ENCODE data around the gene CD81. TPM values are rescaled to one million over a fixed set of nuclear protein-coding genes. Genes with fewer than 3 reads are reported as not detected.

The CD81 gene
- polyA plus RNA-seq, 4 donors: 503 to 712 (median 602) TPM

DNA sequence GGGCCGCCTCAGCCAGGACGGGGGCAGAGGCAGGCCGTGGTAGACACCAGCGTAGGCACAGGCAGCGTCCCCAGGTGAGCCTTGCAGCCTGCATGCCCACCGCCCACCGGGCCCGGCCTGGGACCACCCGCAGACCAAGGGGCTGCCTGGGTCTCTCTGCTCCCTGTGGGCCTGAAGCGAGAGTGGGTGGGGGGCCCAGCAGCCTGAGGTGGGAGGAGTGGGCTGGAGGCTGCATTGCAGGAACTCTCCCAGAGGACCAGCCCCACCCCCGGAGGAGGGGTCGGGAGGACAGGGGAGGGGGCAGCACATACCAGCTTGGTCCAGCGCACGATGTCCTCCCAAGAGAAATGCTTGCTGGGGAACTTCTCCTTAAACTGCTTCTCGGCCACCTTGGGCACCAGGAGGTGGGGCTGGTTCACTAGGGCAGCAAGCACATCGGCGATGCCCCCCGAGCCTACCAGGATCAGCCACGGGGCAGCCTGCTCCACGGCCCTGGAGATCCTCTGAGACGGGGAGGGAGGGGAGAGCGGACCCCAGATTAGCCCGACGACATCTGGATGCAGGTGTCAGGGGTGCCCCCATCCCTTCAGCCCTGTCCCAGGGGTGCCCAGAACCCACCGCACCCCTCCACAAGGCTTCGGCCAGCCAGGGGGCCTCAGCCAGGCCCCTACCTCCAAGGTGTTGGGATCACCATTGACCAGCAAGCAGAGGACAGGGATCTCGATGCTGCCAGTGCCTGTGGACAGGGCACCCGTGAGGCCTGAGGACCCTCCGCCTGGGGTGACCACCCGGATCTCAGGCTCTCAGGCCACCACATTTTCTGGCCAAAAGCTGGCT is 41.0 kb downstream of the CD81 start:
- no peak for DNase-seq (ENCODE audit: low read depth in 4 of 4, low spot score in 2 of 4)

DNA sequence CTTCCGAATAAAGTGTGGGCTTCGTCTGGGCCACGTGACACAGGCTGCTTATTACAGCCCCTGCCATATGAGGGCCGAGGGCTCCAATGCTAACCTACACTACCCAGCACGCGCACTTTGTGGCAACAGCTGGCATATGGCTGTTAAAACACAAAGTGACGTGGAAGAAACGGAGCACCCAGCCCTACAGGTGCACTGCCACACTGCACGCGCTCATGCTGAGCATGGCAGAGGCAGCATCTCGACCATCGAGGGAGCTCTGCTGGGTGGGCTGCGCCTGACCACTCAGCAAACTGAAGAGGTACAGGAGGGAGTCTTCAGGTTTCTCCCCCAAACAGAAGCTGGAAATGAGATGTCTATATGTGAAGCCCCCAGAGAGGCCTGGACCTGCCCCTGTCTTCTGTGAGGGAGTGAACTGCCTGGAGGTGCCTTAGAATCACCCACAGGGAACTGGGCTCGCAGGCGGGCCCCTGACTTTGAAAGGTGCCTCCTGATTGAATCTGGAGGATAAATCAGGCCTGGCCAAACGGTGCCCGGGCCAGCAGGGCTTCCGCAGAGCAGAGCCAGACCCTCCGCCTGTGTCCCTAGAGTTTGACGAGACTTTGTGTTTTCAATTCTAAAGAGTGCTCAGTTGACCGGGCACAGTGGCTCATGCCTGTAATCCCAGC is 41.7 kb downstream of the CD81 start:
- DNase-seq (ENCODE audit: low read depth in 4 of 4, low spot score in 2 of 4): no peak

DNA sequence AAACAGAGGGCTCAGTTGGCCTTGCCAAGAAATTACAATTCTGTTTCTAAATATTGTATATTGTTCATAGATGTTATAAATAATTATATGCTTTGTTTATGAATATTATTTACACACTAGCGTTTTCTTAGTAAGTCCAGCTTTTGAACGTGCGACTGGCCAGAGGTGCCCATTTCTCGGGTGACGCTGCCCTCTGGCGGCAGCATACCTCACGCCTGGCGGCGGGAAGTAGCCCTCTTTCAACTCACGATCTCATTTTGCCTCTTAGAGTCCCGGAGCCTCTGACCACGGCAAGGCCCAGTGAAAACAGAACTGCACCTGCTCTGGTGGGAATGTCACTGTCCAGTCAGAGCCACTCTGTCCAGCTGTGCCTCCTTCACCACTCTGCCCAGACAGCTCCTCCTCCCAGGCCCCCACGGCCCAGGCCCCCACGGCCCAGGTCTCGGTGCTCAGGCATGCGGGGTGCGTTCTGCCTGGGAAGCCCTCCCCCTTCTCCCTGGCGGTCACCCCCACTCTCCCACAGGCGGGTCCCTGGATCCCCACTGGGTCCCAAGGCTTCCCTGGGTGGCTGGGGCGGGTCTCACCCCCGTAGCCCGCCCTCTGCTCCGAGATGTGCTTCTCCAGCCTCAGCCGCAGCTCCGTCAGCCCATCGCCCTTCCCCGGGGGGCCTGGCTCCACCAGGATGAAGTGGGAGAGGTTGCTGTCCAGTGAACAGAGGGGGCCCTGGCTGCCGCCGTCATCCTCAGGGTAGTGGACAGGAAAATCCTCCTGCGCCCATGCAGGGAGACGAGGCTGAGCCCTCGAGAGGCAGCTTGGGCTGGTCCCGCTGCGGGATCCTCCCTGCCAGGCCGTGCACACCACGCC is 42.8 kb downstream of the CD81 start:
- peak in 3 of 4 donors; percentile 62 to 73 (median 67) for DNase-seq (ENCODE audit: low read depth in 4 of 4, low spot score in 2 of 4)

DNA sequence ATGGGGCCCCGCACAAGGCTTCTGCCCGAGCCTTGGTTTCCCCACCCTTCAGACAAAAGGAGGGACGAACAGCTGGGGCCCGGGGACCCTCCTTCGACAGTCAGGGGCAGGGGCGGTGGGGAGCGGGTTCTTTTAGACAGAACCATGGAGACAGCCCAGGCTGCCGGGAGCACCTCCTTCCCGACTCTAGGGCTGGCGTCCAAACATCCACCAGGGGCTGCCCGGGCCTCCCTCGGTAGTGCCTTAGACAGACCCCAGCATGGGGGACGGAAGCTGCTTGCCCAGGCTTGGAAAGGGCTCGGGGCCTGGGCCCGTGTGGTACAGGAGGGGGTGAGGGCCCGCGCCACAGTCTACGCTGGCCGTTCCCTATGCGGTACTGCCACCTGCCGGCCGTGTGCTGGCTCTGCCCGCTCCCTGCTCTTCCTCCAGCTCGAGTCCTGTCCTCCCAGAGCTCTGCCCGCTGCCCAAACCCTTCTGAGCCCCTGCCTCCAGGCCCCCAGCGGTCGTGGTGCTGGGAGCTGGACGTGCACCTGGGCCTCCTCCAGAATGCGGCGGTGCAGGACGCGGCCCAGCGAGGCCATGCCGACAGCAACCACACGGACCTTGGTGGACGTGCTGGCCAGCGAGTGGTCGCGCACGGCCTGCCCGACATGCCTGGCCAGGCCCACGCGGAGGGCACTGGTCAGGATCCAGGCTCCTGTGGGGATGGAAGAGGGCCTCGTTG is 43.6 kb downstream of the CD81 start:
- peak in 2 of 4 donors; percentile 60 to 64 for DNase-seq (ENCODE audit: low read depth in 4 of 4, low spot score in 2 of 4)

DNA sequence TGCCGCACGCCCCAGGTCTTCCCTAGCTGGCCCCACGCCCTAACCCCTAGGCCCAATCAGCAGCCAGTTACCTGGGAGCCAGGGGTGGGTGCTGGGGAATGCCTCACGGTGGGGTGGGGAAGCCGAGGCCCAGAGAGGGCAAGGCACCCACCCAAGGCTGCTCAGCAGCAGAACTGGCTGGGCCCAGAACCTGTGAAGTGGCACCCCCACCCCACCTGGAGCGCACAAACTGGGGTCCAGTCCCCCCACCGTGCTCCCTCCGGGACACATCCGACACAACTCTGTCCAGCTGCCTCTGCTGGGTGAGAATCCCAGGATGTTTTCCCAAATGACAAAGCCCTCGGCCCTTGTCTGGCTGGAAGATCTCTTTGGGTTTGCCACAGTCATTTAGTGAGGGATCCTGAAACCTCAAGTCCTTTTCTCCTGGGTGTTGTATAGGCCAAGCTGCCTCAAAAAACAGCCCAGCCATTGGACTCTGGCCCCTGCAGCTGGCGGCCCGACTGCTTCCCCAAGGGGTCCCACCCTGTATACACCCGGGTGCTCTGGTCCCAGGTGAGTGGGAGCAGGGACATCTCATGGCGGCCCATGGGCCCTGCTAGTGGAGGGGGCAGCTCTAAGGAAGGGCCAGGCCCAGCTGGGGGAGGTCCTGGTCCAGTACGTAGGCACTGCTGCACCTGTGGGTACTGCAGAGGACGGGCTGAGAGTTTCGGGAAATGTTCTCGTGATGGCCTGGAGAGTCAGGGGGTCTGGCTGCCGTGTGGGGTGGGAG is 44.3 kb downstream of the CD81 start:
- no peak for DNase-seq (ENCODE audit: low read depth in 4 of 4, low spot score in 2 of 4)

DNA sequence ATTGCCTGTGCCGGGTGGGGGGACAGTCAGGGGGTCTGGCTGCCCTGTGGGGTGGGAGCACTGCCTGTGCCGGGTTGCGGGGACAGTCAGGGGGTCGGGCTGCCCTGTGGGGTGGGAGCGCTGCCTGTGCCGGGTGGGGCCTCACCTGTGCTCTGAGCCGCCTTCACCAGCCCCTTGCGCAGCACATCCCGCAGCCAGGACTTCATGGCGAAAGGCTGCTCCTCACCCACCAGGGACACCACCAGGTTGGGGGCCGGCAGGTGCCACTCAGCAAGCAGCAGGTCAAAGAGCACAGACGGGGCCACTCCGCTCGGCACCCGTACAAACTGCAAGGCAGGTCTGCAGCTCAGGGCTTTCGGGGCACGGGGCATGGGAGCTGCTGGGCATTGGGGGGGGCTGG is 44.9 kb downstream of the CD81 start:
- DNase-seq (ENCODE audit: low read depth in 4 of 4, low spot score in 2 of 4): no peak

DNA sequence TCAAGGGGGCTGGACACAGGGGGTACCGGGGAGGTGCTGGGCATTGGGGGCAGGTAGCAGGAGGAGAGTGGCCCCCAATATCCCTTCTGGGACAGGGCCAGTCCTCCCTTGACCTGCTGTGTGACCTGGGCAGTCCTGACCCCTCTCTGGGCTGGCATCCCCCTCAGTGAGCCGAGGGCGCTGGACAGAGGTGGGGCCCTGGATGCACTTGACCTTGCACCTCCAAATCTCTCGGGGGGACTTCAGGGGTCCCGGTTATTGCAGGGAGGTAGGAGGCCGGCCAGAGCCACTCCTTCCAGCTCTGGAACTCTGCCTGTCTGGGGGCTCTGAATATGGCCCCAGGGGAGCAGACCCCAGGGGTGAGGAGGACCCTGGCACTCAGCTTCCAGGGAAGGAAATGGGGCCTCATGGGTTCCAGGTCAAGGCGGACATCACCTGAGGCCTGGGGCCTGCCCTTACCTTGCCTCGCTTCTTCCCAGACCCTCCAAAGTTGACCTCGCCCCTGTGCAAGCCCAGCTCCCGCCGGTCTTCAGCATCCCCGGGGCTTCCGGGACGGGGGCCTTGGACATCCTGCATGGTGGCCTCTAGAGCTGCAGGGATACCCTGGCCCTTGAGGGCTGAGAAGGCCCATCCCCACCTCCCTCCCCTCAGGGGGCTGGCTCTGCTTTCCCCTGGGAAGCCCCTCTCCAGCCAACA is 45.5 kb downstream of the CD81 start:
- no peak for DNase-seq (ENCODE audit: low read depth in 4 of 4, low spot score in 2 of 4)

DNA sequence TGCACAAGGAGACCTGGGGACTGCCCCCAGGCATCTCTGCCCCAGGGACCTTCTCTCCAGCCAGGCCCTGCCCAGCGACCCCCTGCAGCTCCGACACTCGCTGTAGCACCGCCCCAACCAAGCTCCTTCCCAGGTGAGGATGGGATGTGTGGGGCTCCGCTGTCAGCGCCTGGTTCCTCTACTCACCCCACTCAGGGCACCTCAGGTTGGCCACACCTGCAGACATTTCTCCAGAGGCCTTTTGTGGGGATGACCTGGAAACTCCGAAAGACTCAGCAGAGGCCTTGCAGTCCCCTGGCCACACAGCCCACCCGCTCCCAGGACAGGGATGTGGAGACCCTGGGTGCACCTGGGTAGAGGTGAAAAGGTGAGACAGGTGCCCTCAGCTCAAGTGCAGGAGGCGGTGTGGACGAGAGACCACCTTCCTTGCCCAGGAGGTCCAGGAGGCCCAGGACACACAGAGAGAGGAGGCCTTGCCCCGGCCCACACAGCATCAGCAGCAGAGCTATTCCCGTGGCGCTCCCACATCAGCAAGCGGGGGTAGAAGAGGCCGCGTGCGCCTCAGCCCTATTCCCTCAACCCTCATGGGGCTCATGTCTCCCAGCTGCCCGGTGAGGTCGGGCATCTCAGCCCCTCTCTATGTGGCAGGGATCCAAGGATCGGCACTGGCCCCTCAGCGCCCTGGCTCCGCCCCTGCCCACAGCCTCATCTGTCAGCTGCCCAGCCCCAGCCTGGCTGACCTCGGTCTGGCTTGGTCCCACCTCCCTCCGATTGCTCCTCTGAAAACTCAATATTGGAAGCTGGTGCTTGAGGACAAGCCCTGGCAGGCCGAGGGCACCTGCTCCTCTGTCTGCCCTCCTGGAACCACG is 46.3 kb downstream of the CD81 start:
- no peak for DNase-seq (ENCODE audit: low read depth in 4 of 4, low spot score in 2 of 4)

DNA sequence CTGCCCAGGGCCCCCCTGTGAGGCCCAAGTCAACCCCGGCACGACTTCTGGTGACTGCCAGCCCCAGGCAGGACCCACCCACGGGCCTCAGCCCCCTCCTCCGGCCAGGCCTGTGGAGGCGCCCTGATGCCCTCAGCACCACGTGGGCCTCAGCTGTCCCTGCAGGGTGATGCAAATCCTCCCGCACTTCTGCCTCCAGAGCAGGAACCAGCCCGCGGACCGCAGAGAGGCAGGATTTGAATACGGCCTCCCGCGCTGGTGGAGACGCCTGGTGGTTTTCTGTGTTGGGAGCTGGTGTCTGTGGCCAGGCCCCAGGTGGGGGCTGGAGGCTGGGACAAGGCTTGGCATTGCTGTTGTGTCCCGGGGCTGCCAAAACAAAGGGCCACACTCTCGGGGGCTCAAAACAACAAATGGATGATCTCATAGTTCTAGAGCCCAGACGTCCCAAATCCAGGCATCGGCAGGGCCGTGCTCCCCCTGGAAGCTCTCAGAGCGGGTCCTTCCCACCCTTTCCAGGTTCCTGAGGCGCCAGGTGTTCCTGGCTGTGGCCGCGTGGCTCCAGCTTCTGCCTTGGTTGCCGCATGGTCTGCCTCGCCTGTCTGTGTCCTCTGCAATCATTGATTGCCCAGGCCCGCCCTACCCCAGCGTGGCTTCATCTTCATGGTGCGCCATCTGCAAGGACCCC is 47.8 kb downstream of the CD81 start:
- DNase-seq (ENCODE audit: low read depth in 4 of 4, low spot score in 2 of 4): no peak

DNA sequence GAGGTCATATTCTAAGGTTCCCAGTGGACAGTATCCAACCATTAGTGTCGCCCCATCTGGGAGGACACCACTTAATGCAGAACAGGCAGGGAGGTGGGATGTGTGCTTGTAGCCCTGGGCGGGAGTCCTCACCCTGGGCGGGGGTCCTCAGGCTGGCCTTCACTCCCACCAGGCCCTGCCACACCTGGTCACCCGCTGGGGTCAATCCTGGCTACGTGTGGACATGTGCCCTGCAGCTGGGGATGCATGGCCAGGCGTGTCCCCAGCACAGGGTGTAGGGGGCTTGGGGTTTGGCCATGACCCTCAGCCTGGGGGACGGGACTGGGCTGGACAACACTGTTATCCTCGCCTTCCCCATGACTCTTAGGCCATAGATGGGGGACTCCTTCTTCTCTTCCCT is 48.4 kb downstream of the CD81 start:
- DNase-seq (ENCODE audit: low read depth in 4 of 4, low spot score in 2 of 4): no peak

DNA sequence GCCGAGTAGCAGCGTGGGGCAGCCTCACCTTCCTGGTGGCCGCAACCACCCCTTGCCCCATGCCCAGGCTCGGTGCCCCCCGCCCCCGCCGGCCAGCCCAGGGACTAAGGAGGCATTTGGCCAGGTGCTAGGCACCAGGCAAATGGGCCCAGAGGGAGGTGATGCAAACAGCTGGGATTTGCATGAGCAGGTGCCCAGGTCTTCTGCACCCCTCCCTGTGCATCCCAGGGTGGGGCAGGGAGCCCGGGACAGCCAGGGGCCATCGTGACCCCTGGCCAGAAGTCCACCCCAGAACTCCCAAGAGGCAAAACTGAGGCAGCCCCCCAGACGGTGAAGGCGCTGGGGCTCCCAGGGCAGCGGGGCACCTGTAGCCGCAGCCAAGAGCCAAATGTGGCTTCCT is 49.1 kb downstream of the CD81 start:
- DNase-seq (ENCODE audit: low read depth in 4 of 4, low spot score in 2 of 4): no peak

DNA sequence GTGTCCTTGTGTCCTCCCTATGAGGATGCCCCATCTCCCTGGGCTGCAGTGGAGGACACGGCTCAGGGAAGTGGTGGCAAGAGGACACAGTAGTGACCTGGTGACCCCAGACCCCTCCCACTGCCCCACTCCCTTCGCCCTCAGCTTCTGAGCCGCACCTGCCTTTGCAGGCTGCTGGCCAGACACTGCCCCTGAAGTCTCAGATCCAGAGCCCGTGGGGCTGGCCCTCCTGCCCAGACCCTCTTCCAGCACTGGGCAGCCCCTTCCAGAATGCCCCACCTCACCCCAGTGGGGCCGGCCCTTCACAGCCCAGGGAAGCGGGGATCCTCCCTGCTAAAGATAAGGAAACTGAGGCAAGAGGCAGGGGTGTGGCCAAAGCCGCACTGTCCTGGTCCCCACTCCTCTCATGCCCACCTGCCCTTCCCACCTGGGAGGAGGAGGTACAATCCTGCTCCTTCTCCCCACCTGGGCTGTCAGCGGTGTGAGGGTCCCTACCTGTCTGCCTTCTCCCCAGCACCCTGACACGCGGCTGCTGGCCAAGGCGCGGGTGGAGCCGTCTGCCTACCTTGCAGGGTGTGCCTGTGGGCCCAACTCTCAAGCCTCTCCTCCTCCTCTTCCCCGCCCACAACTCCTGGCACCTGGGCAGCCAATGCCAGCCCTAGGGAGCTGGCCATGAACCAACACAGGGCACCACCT is 49.9 kb downstream of the CD81 start:
- no peak for DNase-seq (ENCODE audit: low read depth in 4 of 4, low spot score in 2 of 4)

DNA sequence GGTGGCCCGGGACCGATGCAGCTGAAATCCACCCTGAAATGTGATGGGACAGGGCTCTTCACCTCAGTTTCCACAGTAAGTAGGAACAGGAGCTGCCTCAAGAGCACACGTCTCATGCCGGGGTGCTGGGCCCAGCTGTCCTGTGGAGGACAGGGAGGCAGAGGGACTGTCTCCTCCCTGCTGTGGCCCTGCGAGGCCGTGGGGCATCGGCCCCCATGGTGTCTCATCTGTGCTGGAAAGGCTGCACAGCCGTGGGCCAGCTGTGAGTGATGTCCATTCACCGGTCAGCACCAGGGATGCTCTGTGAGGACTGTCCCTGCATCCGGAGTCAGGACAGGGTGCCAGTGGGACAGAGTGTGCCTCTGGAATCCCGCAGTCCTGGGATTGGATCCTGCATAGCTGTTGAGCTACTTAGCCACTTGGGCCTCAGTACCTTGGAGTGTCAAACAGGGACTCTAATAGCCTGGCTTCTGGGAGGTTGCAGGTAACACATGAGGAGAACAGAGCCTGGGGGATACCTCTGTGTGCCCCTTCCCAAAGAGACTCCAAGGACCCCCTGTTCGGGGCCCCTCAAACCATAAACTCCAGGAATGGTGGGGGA is 50.7 kb downstream of the CD81 start:
- DNase-seq (ENCODE audit: low read depth in 4 of 4, low spot score in 2 of 4): no peak

DNA sequence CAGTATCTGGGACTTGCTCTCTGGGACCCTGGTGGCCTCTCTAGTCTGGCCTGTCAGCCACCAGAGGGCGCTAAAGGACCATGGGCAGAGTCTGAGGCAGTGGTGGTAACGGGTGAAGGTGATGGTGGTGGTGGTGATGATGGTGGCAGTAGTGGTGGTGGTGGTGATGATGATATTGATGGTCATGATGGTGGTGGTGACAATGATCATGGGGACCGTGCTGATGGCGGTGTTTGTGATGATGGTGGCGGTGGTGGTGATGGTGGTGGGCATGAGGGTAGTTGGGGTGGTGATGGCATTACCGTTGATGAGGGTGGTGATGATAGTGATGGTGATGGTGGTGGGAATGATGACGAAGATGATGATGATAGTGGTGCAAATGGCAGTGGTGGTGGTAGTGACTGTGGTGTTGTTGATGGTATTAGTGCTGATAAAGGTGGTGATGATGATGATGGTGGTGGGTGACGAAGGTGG is 51.2 kb downstream of the CD81 start:
- no peak for DNase-seq (ENCODE audit: low read depth in 4 of 4, low spot score in 2 of 4)

DNA sequence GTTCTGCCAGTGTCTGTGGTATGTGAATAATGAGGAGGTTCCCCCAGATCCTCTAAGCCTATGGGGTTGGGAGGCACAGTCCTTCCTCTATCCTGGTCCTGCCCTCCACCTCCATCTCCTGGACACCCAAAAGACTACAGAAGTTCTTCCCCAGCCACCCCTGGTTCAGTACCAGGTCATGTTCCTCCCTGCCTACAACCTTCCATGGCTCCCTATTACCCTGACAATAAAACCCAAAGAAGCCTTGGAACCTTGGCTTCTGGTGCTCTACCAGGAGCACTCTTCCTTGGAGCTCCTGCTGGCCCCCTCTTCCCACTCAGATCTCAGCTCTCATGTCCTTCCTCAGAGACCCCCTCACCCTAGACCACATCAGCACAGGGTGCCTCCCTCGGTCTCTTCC is 54.3 kb downstream of the CD81 start:
- no peak for DNase-seq (ENCODE audit: low read depth in 4 of 4, low spot score in 2 of 4)

DNA sequence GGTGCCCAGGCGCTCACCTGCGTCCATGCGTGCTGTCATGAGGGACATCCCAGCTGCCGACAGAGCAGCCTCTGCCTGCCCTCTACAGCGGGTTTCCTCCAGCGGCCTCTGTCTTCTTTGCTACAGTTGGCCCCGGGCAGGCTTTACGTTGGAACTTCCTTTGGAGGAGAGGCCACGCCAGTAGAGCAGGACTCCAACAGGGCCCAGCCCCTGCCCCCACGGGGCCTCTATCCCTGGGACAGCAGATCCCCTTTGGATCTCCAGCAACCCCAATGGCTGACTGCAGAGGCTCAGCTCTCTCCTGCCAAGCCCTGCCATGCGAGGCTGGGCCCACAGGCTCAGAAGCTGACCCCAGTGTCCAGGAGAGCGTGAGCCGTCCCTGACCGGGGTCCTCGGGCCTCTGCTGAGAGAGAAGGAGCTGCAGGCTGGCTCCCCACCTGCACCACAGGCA is 55.1 kb downstream of the CD81 start:
- no peak for DNase-seq (ENCODE audit: low read depth in 4 of 4, low spot score in 2 of 4)

All from left renal cortex interstitium (tissue), 4 donors.